ENCODE data around the gene SLC17A5.

DNA sequence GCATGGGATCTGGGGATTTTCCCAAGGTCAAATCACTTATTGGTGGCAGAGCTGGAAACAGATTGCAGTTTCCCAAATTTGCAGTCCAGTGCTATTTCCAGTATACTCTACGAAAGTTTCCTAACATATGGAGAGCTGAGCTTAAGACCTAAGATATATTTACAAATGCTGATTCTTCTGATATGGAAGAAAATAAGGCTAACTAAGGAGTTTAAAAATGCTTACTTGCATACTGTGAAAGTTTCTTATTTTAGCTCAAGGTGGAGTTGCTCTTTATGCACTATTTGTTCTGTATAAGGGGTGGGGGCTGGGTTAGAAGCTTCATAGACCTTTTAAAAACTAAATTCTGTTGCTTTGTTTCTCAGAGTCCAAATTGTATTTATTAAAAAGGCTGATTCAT lies 49.7 kb upstream of the SLC17A5 start:
- no peak for TF ChIP-seq CHD4 (IDR thresholded peaks at IDR 0.05)
- no peak for TF ChIP-seq HDAC6 (IDR thresholded peaks at IDR 0.05; ENCODE audit: unreplicated experiment)
- TF ChIP-seq ASH2L (IDR thresholded peaks at IDR 0.05; ENCODE audit: borderline replicate concordance, low read depth), result no peak
- TF ChIP-seq, protein P1, sequence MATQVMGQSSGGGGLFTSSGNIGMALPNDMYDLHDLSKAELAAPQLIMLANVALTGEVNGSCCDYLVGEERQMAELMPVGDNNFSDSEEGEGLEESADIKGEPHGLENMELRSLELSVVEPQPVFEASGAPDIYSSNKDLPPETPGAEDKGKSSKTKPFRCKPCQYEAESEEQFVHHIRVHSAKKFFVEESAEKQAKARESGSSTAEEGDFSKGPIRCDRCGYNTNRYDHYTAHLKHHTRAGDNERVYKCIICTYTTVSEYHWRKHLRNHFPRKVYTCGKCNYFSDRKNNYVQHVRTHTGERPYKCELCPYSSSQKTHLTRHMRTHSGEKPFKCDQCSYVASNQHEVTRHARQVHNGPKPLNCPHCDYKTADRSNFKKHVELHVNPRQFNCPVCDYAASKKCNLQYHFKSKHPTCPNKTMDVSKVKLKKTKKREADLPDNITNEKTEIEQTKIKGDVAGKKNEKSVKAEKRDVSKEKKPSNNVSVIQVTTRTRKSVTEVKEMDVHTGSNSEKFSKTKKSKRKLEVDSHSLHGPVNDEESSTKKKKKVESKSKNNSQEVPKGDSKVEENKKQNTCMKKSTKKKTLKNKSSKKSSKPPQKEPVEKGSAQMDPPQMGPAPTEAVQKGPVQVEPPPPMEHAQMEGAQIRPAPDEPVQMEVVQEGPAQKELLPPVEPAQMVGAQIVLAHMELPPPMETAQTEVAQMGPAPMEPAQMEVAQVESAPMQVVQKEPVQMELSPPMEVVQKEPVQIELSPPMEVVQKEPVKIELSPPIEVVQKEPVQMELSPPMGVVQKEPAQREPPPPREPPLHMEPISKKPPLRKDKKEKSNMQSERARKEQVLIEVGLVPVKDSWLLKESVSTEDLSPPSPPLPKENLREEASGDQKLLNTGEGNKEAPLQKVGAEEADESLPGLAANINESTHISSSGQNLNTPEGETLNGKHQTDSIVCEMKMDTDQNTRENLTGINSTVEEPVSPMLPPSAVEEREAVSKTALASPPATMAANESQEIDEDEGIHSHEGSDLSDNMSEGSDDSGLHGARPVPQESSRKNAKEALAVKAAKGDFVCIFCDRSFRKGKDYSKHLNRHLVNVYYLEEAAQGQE (IDR thresholded peaks at IDR 0.05; ENCODE audit: low read depth, low read length), result no peak
- no peak for TF ChIP-seq SP1 (IDR thresholded peaks at IDR 0.05; ENCODE audit: low read depth, low read length)
- TF ChIP-seq CREB1 (IDR thresholded peaks at IDR 0.05; ENCODE audit: low read depth), result no peak
- TF ChIP-seq, protein P2, sequence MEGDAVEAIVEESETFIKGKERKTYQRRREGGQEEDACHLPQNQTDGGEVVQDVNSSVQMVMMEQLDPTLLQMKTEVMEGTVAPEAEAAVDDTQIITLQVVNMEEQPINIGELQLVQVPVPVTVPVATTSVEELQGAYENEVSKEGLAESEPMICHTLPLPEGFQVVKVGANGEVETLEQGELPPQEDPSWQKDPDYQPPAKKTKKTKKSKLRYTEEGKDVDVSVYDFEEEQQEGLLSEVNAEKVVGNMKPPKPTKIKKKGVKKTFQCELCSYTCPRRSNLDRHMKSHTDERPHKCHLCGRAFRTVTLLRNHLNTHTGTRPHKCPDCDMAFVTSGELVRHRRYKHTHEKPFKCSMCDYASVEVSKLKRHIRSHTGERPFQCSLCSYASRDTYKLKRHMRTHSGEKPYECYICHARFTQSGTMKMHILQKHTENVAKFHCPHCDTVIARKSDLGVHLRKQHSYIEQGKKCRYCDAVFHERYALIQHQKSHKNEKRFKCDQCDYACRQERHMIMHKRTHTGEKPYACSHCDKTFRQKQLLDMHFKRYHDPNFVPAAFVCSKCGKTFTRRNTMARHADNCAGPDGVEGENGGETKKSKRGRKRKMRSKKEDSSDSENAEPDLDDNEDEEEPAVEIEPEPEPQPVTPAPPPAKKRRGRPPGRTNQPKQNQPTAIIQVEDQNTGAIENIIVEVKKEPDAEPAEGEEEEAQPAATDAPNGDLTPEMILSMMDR (IDR thresholded peaks at IDR 0.05 in 2 of 3, conservative IDR thresholded peaks at IDR 0.05 in 1 of 3; ENCODE audit: control insufficient read depth in 2 of 3, extremely low read depth in 1 of 3, insufficient read depth in 1 of 3, low read depth in 3 of 3, low read length in 3 of 3), result no peak
- TF ChIP-seq FOS (IDR thresholded peaks at IDR 0.05; ENCODE audit: borderline replicate concordance, extremely low read depth, insufficient read length), result no peak
- TF ChIP-seq POLR2AphosphoS5 (IDR thresholded peaks at IDR 0.05; ENCODE audit: low read length), result no peak
- no peak for TF ChIP-seq EZH2 (IDR thresholded peaks at IDR 0.05; ENCODE audit: borderline replicate concordance, control insufficient read depth, low read depth, low read length)
- no peak for TF ChIP-seq CBX3 (IDR thresholded peaks at IDR 0.05; ENCODE audit: borderline replicate concordance, low read depth)
